Pancreas (tissue), 10 donors: Measurements from ENCODE around the gene CFAP157. TPM values are rescaled to one million over a fixed set of nuclear protein-coding genes. Genes with fewer than 3 reads are reported as not detected.

Experiments
- ATAC-seq, 4 donors: fragments of 200-7000 bp; cut with Tn5 transposase; one replicate each; pipeline versions ENCODE4 v1.8.0 to v1.9.1; 2020; ENCODE audit warnings: mild to moderate bottlenecking in 4 of 4, moderate library complexity in 4 of 4
- DNase-seq, 6 donors: peaks; one replicate each; pipeline ENCODE4 v3.0.0-alpha.2; 2020
- FAIRE-seq: peaks from 2 replicates; lab custom pipeline; 2012; peaks lifted over from hg19 to GRCh38; lab: Jason Lieb, UNC
- H3K27ac ChIP-seq, 4 donors: fragments of 200-600 bp; sonication (generic); 1 replicate in 3 of 4; 2 replicates in 1 of 4; pipeline versions ENCODE4 v1.5.0 to v1.8.0; 2020
- H3K27me3 ChIP-seq, 4 donors: fragments of 200-600 bp; one replicate each; pipeline ENCODE4 v1.8.0; 2021
- H3K36me3 ChIP-seq, 3 donors: fragments of 200-600 bp; sonication (generic) in 1 of 3; one replicate each; pipeline versions ENCODE4 v1.5.0 to v1.8.0; 2020 to 2021
- H3K4me1 ChIP-seq, 3 donors: fragments of 200-600 bp; one replicate each; pipeline ENCODE4 v1.8.0; 2021
- H3K4me3 ChIP-seq, 4 donors: fragments of 200-600 bp; sonication (generic) in 2 of 4; one replicate each; pipeline versions ENCODE4 v1.5.0 to v1.8.0; 2020 to 2021
- H3K9me3 ChIP-seq, 4 donors: fragments of 200-600 bp; one replicate each; pipeline ENCODE4 v1.8.0; 2021
- WGBS, 2 donors: extraction: QIAGEN DNeasy Blood & Tissue Kit; methylation state at CpG; one replicate each; pipeline ENCODE4 v1.1.7; 2013; 5-methylcytosine and 5-hydroxymethylcytosine counted together
- intact Hi-C, 3 donors: fragments of 100-400 bp; cut with DNase I; formaldehyde crosslinking; loops; one replicate each; pipeline versions ENCODE4 v1.11.1 to v1.14.2; 2022
- polyA plus RNA-seq, 2 donors: library from polyadenylated mRNA; stranded (reverse); fragments of 200-250 nt; gene quantifications; one replicate each; pipeline ENCODE4 v1.2.3, GENCODE V29; 2013
- total RNA-seq, 6 donors: library from RNA; stranded (reverse); fragmentation: NEBNext Ultra II Directional in 4 of 6; extraction: Animal tissue kit (Norgen Biotek cat#: 25700) in 4 of 6; gene quantifications; one replicate each; pipeline versions ENCODE4 v1.2.1 to v1.2.4, GENCODE V29; 2021 to 2023
- TF ChIP-seq, protein P1 (sequence below), 4 donors: fragments of 200-600 bp; sonication (generic) in 3 of 4; IDR thresholded peaks; one replicate each; pipeline versions ENCODE4 v1.5.0 to v1.8.0; 2021; ENCODE audit warnings: antibody characterized with exemption in 4 of 4
- donor health status: healthy with polysubstance abuse.
- donor health status: DM: no; HTN: no; CAD: no; lungs with moderate emphysema.
- donor health status: DM: no; HTN: no; CAD: no.
- donor health status: control.
- donor health status: control.
- donor health status: Bipolar disorder and iron deficiency.
- donor health status: DM: yes; HTN: yes; CAD: no.
- donor health status: DM: no; HTN: no; CAD: no.
- donor health status: DM: no; HTN: no; CAD: no.
- donor health status: DM: yes; HTN: yes; CAD: no.

CFAP157 gene
- total and polyA plus RNA-seq, 8 donors = 0.12 to 2.1 (median 0.23) TPM; not detected in 1

DNA sequence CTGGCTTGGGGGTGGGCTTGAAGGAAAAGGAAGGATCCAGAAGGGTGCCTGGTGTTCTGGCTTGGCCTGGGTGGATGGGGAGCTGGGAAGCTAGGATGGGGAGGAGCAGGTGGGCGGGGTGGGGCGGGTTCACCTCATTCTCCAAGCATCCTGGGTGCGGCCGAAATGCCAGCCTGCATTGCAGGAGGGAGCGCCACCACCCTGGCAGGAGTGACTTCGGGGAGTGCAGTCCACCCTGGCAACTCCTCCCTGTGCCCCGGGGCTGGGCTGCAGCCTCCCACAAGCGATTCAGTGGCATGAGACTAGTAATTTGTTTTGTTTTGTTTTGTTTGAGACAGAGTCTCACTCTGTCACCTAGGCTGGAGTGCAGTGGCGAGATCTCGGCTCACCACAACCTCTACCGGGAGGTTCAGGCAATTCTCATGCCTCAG, 14.6 kb downstream of the CFAP157 start:
- FAIRE-seq (no peak), ATAC-seq (no peak), DNase-seq (peak in 1 of 6 donors; percentile 51)
- Histone ChIP-seq H3K4me1 (peaks cover 0 to under 1% (median 0%) of the 10 kb centered on the region in 3 donors), H3K9me3 (no peaks in the 10 kb centered on the region), H3K27me3 (no peaks in the 10 kb centered on the region), H3K36me3 (no peaks in the 10 kb centered on the region), H3K27ac (no peak overlapping the region), H3K4me3 (no peak overlapping the region)
- intact Hi-C loops = loop anchor here in 1 of 3 donors (10.0 kb wide), 1 partner anchor 197 kb away; no protein-coding TSS in a partner anchor
- TF ChIP-seq, protein P1, sequence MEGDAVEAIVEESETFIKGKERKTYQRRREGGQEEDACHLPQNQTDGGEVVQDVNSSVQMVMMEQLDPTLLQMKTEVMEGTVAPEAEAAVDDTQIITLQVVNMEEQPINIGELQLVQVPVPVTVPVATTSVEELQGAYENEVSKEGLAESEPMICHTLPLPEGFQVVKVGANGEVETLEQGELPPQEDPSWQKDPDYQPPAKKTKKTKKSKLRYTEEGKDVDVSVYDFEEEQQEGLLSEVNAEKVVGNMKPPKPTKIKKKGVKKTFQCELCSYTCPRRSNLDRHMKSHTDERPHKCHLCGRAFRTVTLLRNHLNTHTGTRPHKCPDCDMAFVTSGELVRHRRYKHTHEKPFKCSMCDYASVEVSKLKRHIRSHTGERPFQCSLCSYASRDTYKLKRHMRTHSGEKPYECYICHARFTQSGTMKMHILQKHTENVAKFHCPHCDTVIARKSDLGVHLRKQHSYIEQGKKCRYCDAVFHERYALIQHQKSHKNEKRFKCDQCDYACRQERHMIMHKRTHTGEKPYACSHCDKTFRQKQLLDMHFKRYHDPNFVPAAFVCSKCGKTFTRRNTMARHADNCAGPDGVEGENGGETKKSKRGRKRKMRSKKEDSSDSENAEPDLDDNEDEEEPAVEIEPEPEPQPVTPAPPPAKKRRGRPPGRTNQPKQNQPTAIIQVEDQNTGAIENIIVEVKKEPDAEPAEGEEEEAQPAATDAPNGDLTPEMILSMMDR (IDR thresholded peaks at IDR 0.05) = no peak
- 64 to 81% methylated on average over 6 to 11 of the region's 11 CpGs for WGBS, 2 donors

DNA sequence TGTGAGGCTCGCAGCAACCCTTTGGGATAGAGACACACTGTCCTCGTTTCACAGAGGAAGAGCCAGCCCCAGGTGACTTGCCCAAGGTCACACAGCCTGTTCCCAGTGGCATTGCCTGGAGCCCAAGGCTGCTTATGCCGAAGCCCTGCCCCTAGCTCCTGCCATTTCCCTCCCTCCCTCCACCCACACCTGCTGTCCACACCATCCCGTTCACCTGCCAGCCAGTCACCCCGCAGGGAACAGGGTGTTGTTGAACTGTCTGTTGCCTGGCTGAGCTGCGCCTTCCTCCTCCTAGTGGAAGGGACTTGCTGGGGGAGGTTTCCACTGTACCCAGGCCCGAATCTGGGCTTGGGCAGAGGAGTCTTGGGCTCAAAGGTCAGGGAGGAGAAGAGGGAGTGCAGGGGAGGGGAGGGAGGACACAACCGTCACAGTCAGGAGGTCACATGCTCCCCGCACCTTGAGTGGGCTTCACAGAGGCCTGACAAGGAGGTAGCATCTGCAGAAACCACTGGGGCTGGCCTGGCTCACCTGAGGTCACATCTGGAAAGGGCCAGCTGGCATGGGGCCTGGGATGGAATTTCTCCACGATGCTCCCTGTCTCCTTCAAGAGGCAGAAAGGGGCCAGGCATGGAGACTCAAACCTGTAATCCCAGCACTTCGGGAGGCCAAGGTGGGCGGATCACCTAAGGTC, 15.4 kb downstream of the CFAP157 start:
- H3K4me1 ChIP-seq = no peaks in the 10 kb centered on the region
- H3K9me3 ChIP-seq = no peaks in the 10 kb centered on the region
- no peak for FAIRE-seq
- TF ChIP-seq, protein P1 (IDR thresholded peaks at IDR 0.05) = no peak
- H3K4me3 ChIP-seq = no peak overlapping the region
- intact Hi-C loops = loop anchor here in 1 of 3 donors (10.0 kb wide), 1 partner anchor 197 kb away; no protein-coding TSS in a partner anchor
- no peaks in the 10 kb centered on the region for H3K36me3 ChIP-seq
- H3K27me3 ChIP-seq = no peaks in the 10 kb centered on the region
- peak; percentile 8 to 41 (median 28) for ATAC-seq
- H3K27ac ChIP-seq = no peak overlapping the region
- DNase-seq = peak in 1 of 6 donors; percentile 43
- 55 to 62% methylated on average over 12 of the region's 12 CpGs for WGBS, 2 donors

DNA sequence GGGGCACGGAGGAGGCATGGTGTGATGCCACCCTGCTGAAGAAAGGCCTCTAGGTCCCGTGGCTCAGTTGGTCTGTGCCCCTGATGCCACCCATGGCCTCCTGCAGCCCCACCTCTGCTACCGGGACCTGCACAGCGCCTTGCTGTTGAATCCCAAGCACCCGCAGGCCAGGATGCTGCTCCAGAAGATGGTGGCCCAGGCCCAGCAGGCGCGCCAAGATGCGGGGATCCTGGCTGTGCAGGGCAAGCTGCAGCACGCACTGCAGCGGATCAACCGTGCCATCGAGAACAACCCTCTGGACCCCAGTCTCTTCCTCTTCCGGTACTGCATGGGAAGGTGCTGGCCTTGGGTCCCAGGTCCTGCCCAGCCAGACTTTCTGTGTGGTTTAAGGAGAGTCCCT, 16.2 kb downstream of the CFAP157 start:
- H3K27ac ChIP-seq = no peak overlapping the region
- no peaks in the 10 kb centered on the region for H3K9me3 ChIP-seq
- FAIRE-seq (no peak), DNase-seq (peak in 1 of 6 donors; percentile 57), ATAC-seq (no peak)
- 94 to 97% methylated on average over 13 of the region's 13 CpGs for WGBS, 2 donors
- H3K36me3 ChIP-seq = no peaks in the 10 kb centered on the region
- no peaks in the 10 kb centered on the region for H3K27me3 ChIP-seq
- TF ChIP-seq, protein P1 (IDR thresholded peaks at IDR 0.05) = no peak
- no peak overlapping the region for H3K4me3 ChIP-seq
- intact Hi-C loops = loop anchor here in 1 of 3 donors (10.0 kb wide), 1 partner anchor 198 kb away; no protein-coding TSS in a partner anchor
- H3K4me1 ChIP-seq = no peaks in the 10 kb centered on the region

DNA sequence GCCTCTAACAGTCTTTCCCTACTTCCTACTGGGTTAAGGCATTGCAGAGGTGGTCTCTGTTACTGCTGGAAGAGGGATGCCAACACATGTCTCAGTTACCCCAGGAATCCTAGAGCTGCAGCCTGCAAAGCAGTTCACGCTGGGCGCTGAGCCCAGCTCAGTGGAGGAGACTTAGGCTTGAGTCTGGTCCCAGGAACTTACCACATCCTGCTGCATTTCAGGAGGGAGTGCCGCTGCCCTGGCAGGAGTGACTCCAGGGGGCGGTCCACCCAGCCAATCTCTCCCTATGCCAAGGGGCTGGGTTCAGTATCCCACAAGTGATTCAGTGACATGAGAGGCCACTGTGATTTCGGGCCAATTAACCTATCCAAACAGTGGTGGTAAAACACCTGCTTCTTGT, 16.7 kb downstream of the CFAP157 start:
- Histone ChIP-seq H3K27ac (no peak overlapping the region), H3K9me3 (no peaks in the 10 kb centered on the region), H3K36me3 (no peaks in the 10 kb centered on the region), H3K27me3 (no peaks in the 10 kb centered on the region), H3K4me3 (no peak overlapping the region), H3K4me1 (no peaks in the 10 kb centered on the region)
- DNase-seq (no peak), ATAC-seq (peak in 2 of 4 donors; percentile 22 to 44), FAIRE-seq (no peak)
- intact Hi-C loops = loop anchor here in 1 of 3 donors (10.0 kb wide), 1 partner anchor 199 kb away; no protein-coding TSS in a partner anchor
- TF ChIP-seq, protein P1 (IDR thresholded peaks at IDR 0.05) = no peak
- WGBS, 2 donors = 89 to 94% methylated on average over 5 of the region's 5 CpGs

DNA sequence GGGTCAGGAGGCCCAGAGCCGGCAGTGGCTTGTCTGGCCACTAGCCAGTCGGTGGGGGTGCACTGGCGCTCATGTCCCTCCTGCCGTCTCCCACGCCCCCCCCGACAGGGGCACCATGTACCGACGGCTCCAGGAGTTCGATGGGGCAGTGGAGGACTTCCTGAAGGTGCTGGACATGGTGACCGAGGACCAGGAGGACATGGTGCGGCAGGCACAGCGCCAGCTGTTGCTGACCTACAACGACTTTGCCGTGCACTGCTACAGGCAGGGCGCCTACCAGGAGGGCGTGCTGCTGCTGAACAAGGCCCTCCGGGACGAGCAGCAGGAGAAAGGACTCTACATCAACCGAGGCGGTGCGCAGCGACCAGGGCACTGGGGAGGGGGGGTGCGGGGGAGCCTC, 17.2 kb downstream of the CFAP157 start:
- Histone ChIP-seq H3K4me1 (no peaks in the 10 kb centered on the region), H3K27me3 (no peaks in the 10 kb centered on the region), H3K4me3 (no peak overlapping the region), H3K27ac (no peak overlapping the region), H3K9me3 (no peaks in the 10 kb centered on the region), H3K36me3 (no peaks in the 10 kb centered on the region)
- ATAC-seq (no peak), DNase-seq (peak in 1 of 6 donors; percentile 61), FAIRE-seq (no peak)
- 61 to 65% methylated on average over 23 of the region's 23 CpGs for WGBS, 2 donors
- intact Hi-C loops = loop anchor here in 1 of 3 donors (10.0 kb wide), 1 partner anchor 199 kb away; no protein-coding TSS in a partner anchor
- TF ChIP-seq, protein P1 (IDR thresholded peaks at IDR 0.05) = no peak
